HEK293 (cell line): ENCODE data around the gene MSRB2.

Experiments
- CTCF ChIA-PET: fragments of 350-600 bp; formaldehyde crosslinking; extraction: SDS; loops from one replicate; lab custom pipeline; 2021; ENCODE audit warnings: antibody characterized with exemption; lab: Yijun Ruan, JAX
- POLR2A ChIA-PET: fragments of 300-600 bp; formaldehyde crosslinking; extraction: SDS; loops from one replicate; lab custom pipeline; 2020; ENCODE audit warnings: antibody characterized with exemption, inconsistent platforms; lab: Yijun Ruan, JAX
- H3K27ac ChIP-seq: fragments of 200-500 bp; sonication (Bioruptor generic); 2 replicates; pipeline ENCODE4 v1.5.1; 2014; ENCODE audit warnings: low read depth, low read length, control low read depth, inconsistent platforms; ENCODE audit errors: extremely low read depth
- H3K36me3 ChIP-seq, 2 experiments: fragments of 200-500 bp in 1 of 2; sonication (Bioruptor generic) in 1 of 2; 1 replicate in 1 of 2; 2 replicates in 1 of 2; pipeline ENCODE4 v1.5.1; 2014 to 2017; ENCODE audit warnings: inconsistent platforms in 2 of 2, low read length in 2 of 2; ENCODE audit not compliant: control insufficient read depth in 2 of 2, insufficient read depth in 1 of 2
- H3K4me1 ChIP-seq: fragments of 200-500 bp; sonication (Bioruptor generic); 2 replicates; pipeline ENCODE4 v1.5.1; 2014; ENCODE audit warnings: mild to moderate bottlenecking, low read length, inconsistent platforms; ENCODE audit not compliant: control insufficient read depth, insufficient read depth
- H3K4me3 ChIP-seq: 2 replicates; pipeline ENCODE4 v1.5.1; 2011; ENCODE audit warnings: low read depth, mild to moderate bottlenecking, control low read depth, low read length, moderate library complexity
- H3K9me3 ChIP-seq: fragments of 200-500 bp; sonication (Bioruptor generic); 2 replicates; pipeline ENCODE4 v1.5.1; 2014; ENCODE audit warnings: low read depth, low read length, inconsistent platforms; ENCODE audit not compliant: control insufficient read depth, insufficient read depth
- KLF16 ChIP-seq: fragments of 450-650 bp; formaldehyde crosslinking; IDR thresholded peaks from 2 replicates; pipeline ENCODE4 v1.5.1; 2017; ENCODE audit warnings: missing biosample characterization, missing genetic modification characterization
- PRDM2 ChIP-seq: fragments of 450-650 bp; formaldehyde crosslinking; IDR thresholded peaks from 2 replicates; pipeline ENCODE4 v1.5.1; 2016; ENCODE audit warnings: missing biosample characterization, missing genetic modification characterization, borderline replicate concordance
- TRIM28 ChIP-seq: IDR thresholded peaks from 2 replicates; pipeline ENCODE4 v1.6.1; 2011; ENCODE audit warnings: low read length, control low read depth, borderline replicate concordance
- ZNF311 ChIP-seq: fragments of 450-650 bp; formaldehyde crosslinking; IDR thresholded peaks from 2 replicates; pipeline ENCODE4 v1.5.1; 2017; ENCODE audit warnings: missing biosample characterization, missing genetic modification characterization, borderline replicate concordance
- ZNF398 ChIP-seq: fragments of 450-650 bp; formaldehyde crosslinking; IDR thresholded peaks from 2 replicates; pipeline ENCODE4 v1.5.1; 2017; ENCODE audit warnings: missing biosample characterization, missing genetic modification characterization
- ZNF433 ChIP-seq: fragments of 450-650 bp; formaldehyde crosslinking; IDR thresholded peaks from 2 replicates; pipeline ENCODE4 v1.5.1; 2016; ENCODE audit warnings: missing biosample characterization, missing genetic modification characterization, low read depth
- ZNF549 ChIP-seq: fragments of 450-650 bp; IDR thresholded peaks from 2 replicates; pipeline ENCODE4 v1.5.1; 2018; ENCODE audit warnings: missing biosample characterization, missing genetic modification characterization, mild to moderate bottlenecking, inconsistent platforms, moderate library complexity
- ZNF624 ChIP-seq: fragments of 450-650 bp; formaldehyde crosslinking; IDR thresholded peaks from 2 replicates; pipeline ENCODE4 v1.5.1; 2017; ENCODE audit warnings: missing biosample characterization, missing genetic modification characterization
- ZNF658 ChIP-seq: fragments of 450-650 bp; formaldehyde crosslinking; IDR thresholded peaks from 2 replicates; pipeline ENCODE4; 2016; ENCODE audit warnings: missing biosample characterization, missing genetic modification characterization
- ZNF660 ChIP-seq: fragments of 450-650 bp; IDR thresholded peaks from 2 replicates; pipeline ENCODE4 v1.5.1; 2018; ENCODE audit warnings: missing biosample characterization, mild to moderate bottlenecking, missing genetic modification characterization
- ZNF792 ChIP-seq: fragments of 450-650 bp; formaldehyde crosslinking; IDR thresholded peaks from 2 replicates; pipeline ENCODE4 v1.5.1; 2016; ENCODE audit warnings: missing biosample characterization, missing genetic modification characterization
- ZSCAN5A ChIP-seq: fragments of 450-650 bp; formaldehyde crosslinking; IDR thresholded peaks from 2 replicates; pipeline ENCODE4 v1.5.1; 2016; ENCODE audit warnings: missing biosample characterization, missing genetic modification characterization
- TF ChIP-seq, protein P1 (sequence below): fragments of 450-650 bp; formaldehyde crosslinking; IDR thresholded peaks from 2 replicates; pipeline ENCODE4 v1.5.1; 2016; ENCODE audit warnings: missing biosample characterization, missing genetic modification characterization
- TF ChIP-seq, protein P2 (sequence below): fragments of 450-650 bp; formaldehyde crosslinking; IDR thresholded peaks from 2 replicates; pipeline ENCODE4 v1.5.1; 2017; ENCODE audit warnings: missing biosample characterization, missing genetic modification characterization
- TF ChIP-seq, protein P3 (sequence below): fragments of 450-650 bp; formaldehyde crosslinking; IDR thresholded peaks from 2 replicates; pipeline ENCODE4 v1.5.1; 2016; ENCODE audit warnings: missing biosample characterization, missing genetic modification characterization

The MSRB2 gene

DNA sequence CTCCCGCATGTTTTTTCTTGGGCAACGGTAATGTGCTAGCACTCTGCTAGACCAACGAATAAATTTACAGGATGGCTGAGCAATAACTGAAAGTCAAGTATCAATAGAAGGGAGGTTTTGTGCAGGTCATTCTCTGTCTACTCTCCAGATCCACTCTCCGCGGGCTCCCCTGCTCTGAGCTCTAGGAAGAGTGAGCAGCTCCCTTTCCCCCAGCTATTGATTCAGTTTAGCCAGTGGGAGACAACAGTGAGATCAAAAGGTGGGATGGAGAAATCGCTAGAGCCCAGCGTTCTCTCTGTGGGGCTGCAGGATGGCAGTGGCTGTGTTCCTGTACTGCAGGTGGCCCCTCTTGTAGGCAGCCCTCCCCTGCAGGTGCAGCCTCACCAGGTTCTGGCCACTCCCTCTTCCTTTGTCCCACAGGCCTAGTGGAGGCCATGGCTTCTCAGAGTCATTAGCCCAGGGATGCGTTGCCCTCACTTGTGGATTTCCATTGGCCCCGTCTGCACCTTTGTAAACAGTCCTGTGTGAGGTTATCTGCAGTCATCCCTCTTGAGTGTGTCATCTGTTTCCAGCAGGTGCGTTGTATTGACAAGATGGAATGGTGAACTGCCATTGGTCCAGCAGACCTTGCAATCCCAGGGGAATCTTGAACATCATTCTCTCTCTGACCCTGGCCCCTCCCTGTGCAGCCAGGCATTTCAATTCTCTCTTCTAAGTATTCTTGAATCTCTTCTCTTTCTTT lies 11.1 kb downstream of the MSRB2 start (continued):
- TF ChIP-seq ZNF624, result no peak
- no peak for TF ChIP-seq ZSCAN5A
- TF ChIP-seq PRDM2 (tag by site-specific recombination), result no peak
- TF ChIP-seq ZNF549 (tag by site-specific recombination), result no peak
- TF ChIP-seq ZNF660, result no peak
- no peak for TF ChIP-seq ZNF398 (tag by site-specific recombination)
- TF ChIP-seq ZNF792 (tag by site-specific recombination), result no peak

DNA sequence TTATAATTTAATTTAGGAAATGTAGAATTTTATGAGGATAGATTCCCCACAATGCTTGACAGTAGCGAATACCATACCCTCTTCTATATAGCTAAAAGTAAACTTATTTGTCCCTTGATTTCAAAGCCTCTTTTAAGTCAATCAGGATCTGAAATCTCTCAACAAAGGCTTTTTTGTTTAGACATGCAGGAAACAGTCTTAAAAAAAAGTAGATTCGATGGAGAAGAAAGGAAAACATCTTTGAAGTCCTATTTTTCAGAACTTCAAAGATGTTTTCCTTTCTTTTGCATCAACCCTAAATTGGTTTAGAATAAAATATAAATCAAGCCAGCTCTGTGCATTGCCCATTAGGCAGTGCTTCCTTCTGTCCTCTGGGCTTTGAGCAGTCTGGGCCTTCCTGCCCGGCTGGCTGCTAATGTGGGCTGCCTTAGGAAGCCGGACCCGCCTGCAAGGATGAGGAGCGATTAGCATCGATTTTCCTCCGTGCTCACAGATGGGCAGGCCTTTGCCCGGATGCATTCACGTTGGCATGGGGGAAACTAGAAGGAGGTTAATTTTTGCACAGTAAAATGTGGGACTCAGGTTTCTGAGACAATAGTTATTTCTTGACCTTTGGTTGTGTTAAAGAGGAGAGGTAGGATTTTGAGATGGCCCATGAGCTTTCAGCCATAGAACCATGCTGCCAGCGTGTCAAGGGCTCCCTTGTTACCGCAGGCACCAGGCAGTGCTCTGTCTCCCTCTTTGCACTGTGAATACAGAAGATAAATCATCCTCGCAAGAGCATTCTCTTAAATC lies 15.5 kb downstream of the MSRB2 start:
- ChIA-PET CTCF (interaction anchor here (0.7 kb wide), 1 partner anchor 1099 kb away, joined by 3 read pairs; no protein-coding TSS in a partner anchor), POLR2A (interaction anchor here (0.7 kb wide), 1 partner anchor 493 kb away, joined by 3 read pairs; no protein-coding TSS in a partner anchor)

More for the DNA sequence above, 15.5 kb downstream of the MSRB2 start:
- Histone ChIP-seq H3K4me1 (no peaks in the 10 kb centered on the region), H3K4me3 (no peak overlapping the region), H3K27ac (no peak overlapping the region), H3K9me3 (no peaks in the 10 kb centered on the region), H3K36me3 (peaks cover 3 to 43% of the 10 kb centered on the region in 2 experiments)
- TF ChIP-seq, protein P1, sequence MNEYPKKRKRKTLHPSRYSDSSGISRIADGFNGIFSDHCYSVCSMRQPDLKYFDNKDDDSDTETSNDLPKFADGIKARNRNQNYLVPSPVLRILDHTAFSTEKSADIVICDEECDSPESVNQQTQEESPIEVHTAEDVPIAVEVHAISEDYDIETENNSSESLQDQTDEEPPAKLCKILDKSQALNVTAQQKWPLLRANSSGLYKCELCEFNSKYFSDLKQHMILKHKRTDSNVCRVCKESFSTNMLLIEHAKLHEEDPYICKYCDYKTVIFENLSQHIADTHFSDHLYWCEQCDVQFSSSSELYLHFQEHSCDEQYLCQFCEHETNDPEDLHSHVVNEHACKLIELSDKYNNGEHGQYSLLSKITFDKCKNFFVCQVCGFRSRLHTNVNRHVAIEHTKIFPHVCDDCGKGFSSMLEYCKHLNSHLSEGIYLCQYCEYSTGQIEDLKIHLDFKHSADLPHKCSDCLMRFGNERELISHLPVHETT (tag by site-specific recombination), result no peak
- TF ChIP-seq KLF16 (no peak), ZNF311 (tag by site-specific recombination) (no peak), ZNF658 (no peak), TRIM28 (no peak), ZNF433 (no peak)
- TF ChIP-seq, protein P2, sequence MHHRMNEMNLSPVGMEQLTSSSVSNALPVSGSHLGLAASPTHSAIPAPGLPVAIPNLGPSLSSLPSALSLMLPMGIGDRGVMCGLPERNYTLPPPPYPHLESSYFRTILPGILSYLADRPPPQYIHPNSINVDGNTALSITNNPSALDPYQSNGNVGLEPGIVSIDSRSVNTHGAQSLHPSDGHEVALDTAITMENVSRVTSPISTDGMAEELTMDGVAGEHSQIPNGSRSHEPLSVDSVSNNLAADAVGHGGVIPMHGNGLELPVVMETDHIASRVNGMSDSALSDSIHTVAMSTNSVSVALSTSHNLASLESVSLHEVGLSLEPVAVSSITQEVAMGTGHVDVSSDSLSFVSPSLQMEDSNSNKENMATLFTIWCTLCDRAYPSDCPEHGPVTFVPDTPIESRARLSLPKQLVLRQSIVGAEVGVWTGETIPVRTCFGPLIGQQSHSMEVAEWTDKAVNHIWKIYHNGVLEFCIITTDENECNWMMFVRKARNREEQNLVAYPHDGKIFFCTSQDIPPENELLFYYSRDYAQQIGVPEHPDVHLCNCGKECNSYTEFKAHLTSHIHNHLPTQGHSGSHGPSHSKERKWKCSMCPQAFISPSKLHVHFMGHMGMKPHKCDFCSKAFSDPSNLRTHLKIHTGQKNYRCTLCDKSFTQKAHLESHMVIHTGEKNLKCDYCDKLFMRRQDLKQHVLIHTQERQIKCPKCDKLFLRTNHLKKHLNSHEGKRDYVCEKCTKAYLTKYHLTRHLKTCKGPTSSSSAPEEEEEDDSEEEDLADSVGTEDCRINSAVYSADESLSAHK (tag by site-specific recombination), result no peak
- TF ChIP-seq, protein P3, sequence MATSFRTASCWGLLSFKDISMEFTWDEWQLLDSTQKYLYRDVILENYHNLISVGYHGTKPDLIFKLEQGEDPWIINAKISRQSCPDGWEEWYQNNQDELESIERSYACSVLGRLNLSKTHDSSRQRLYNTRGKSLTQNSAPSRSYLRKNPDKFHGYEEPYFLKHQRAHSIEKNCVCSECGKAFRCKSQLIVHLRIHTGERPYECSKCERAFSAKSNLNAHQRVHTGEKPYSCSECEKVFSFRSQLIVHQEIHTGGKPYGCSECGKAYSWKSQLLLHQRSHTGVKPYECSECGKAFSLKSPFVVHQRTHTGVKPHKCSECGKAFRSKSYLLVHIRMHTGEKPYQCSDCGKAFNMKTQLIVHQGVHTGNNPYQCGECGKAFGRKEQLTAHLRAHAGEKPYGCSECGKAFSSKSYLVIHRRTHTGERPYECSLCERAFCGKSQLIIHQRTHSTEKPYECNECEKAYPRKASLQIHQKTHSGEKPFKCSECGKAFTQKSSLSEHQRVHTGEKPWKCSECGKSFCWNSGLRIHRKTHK (tag by site-specific recombination), result no peak
